ENCODE results near the gene ABCC11. TPM values are rescaled to one million over a fixed set of nuclear protein-coding genes. Genes with fewer than 3 reads are reported as not detected.
"Not testable (repeated sequence)": the region's sequence is repeated elsewhere in the genome, so short reads cannot be mapped to it uniquely, and the experiment has no call there.

ABCC11 gene
- total and polyA plus RNA-seq, 12 donors: 0.01 to 0.61 (median 0.24) TPM; not detected in 5

DNA sequence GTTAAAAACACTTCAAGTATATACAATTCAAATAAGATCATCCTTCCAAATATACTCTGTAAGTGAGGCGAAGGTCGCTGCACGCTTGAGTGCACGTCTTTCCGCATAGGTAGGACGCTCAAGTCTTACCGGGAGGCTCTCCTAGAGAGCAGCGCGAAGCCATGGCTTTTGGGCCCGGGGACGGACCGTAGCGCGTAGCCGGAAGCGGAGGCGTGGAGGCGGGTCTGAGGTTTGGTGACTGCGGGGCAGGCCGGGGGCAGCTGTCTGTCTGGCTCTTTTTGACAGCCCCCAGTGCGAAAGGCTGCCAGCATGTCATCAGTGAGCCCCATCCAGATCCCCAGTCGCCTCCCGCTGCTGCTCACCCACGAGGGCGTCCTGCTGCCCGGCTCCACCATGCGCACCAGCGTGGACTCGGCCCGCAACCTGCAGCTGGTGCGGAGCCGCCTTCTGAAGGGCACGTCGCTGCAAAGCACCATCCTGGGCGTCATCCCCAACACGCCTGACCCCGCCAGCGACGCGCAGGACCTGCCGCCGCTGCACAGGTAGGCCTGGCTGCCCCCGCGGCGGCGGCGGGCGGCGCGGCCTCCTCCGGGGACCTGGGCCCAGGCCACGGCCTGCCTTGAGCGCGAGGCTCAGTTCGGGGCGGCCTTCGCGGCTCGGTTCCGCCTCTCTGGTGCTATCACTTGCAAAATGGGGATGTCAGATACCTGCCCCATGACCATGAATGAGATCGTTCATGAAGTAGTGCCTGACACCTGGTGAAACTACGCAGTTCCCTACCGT, 3.1 kb downstream of the ABCC11 start, which contains the start of gene LONP2:
TSS of gene LONP2 (plus strand) at position 221 of the 783 bp plus-strand sequence. CDS start at position 310, 89 bp downstream.
- no peaks in the 10 kb centered on the region for H3K36me3 ChIP-seq
- peak; percentile 99 to 100 (median 100) for ATAC-seq
- peak within 1 kb of the TSS; percentile 28 to 95 (median 86) for H3K27ac ChIP-seq
- peak within 1 kb of the TSS; percentile 63 to 98 (median 84) for H3K4me3 ChIP-seq
- no peaks in the 10 kb centered on the region for H3K27me3 ChIP-seq
- peaks cover 0 to 4% (median 0%) of the 10 kb centered on the region in 11 donors for H3K9me3 ChIP-seq
- H3K4me1 ChIP-seq: peaks cover 3 to 51% (median 34%) of the 10 kb centered on the region in 9 donors
- 0% methylated on average over 63 of the region's 63 CpGs for WGBS, 2 donors
- peak; percentile 93 for DNase-seq
- TF ChIP-seq, protein P1, sequence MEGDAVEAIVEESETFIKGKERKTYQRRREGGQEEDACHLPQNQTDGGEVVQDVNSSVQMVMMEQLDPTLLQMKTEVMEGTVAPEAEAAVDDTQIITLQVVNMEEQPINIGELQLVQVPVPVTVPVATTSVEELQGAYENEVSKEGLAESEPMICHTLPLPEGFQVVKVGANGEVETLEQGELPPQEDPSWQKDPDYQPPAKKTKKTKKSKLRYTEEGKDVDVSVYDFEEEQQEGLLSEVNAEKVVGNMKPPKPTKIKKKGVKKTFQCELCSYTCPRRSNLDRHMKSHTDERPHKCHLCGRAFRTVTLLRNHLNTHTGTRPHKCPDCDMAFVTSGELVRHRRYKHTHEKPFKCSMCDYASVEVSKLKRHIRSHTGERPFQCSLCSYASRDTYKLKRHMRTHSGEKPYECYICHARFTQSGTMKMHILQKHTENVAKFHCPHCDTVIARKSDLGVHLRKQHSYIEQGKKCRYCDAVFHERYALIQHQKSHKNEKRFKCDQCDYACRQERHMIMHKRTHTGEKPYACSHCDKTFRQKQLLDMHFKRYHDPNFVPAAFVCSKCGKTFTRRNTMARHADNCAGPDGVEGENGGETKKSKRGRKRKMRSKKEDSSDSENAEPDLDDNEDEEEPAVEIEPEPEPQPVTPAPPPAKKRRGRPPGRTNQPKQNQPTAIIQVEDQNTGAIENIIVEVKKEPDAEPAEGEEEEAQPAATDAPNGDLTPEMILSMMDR (IDR thresholded peaks at IDR 0.05): no peak
- intact Hi-C loops (cut with DNase I): loop anchor here in 5 of 10 donors (5.0 to 10.0 kb wide), 4 partner anchors 141 to 381 kb away; partner anchors contain the start of gene SIAH1 (in 1 of the 5)

GRCh38 chr16:48240147-48240546, 7.2 kb downstream of the ABCC11 start:
- not testable (repeated sequence) for DNase-seq, H3K4me3 ChIP-seq, H3K27me3 ChIP-seq, H3K27ac ChIP-seq, ATAC-seq, H3K9me3 ChIP-seq, H3K36me3 ChIP-seq
- WGBS, 2 donors: 96 to 97% methylated on average over 3 of the region's 3 CpGs
- intact Hi-C loops (cut with DNase I): loop anchor here in 5 of 10 donors (5.0 to 10.0 kb wide), 4 partner anchors 145 to 385 kb away; partner anchors contain the start of gene SIAH1 (in 1 of the 5)
- peaks cover 0 to 18% (median 10%) of the 10 kb centered on the region in 9 donors for H3K4me1 ChIP-seq

GRCh38 chr16:48236286-48236685, 11.1 kb downstream of the ABCC11 start:
- intact Hi-C loops (cut with DNase I): loop anchor here in 4 of 10 donors (10.0 kb wide), 2 partner anchors 299 to 389 kb away; no protein-coding TSS in a partner anchor
- ATAC-seq: no peak
- 57 to 69% methylated on average over 1 of the region's 1 CpG for WGBS, 2 donors

GRCh38 chr16:48235556-48236136, 11.7 kb downstream of the ABCC11 start:
- H3K4me1 ChIP-seq: peaks cover 0 to 10% (median 0%) of the 10 kb centered on the region in 9 donors
- DNase-seq (no peak), ATAC-seq (peak in 1 of 8 donors; percentile 18)
- 49 to 65% methylated on average over 6 of the region's 6 CpGs for WGBS, 2 donors
- H3K4me3 ChIP-seq: no peak overlapping the region
- TF ChIP-seq, protein P1 (IDR thresholded peaks at IDR 0.05): no peak
- no peak overlapping the region for H3K27ac ChIP-seq
- no peaks in the 10 kb centered on the region for H3K36me3 ChIP-seq
- intact Hi-C loops (cut with DNase I): loop anchor here in 4 of 10 donors (10.0 kb wide), 2 partner anchors 299 to 389 kb away; no protein-coding TSS in a partner anchor
- H3K27me3 ChIP-seq: no peaks in the 10 kb centered on the region
- peaks cover 0 to 4% (median 0%) of the 10 kb centered on the region in 11 donors for H3K9me3 ChIP-seq

More at GRCh38 chr16:48236286-48236685, 11.1 kb downstream of the ABCC11 start:
- H3K27ac ChIP-seq: no peak overlapping the region
- no peaks in the 10 kb centered on the region for H3K36me3 ChIP-seq
- peaks cover 0 to 4% (median 0%) of the 10 kb centered on the region in 11 donors for H3K9me3 ChIP-seq
- TF ChIP-seq, protein P1 (IDR thresholded peaks at IDR 0.05): no peak
- DNase-seq: no peak
- peaks cover 0 to 10% (median 0%) of the 10 kb centered on the region in 9 donors for H3K4me1 ChIP-seq
- H3K27me3 ChIP-seq: no peaks in the 10 kb centered on the region
- no peak overlapping the region for H3K4me3 ChIP-seq
